Right atrium auricular region (tissue), 2 donors: ENCODE results near the gene SLC23A1. TPM values are rescaled to one million over a fixed set of nuclear protein-coding genes. Genes with fewer than 3 reads are reported as not detected.
"Not testable (repeated sequence)": the region's sequence is repeated elsewhere in the genome, so short reads cannot be mapped to it uniquely, and the experiment has no call there.

Experiments used
- DNase-seq: peaks from one replicate; pipeline ENCODE4 v3.0.0-alpha.2; 2019; ENCODE audit warnings: low spot score
- H3K27ac ChIP-seq, 2 donors: fragments of 200-600 bp; sonication (generic); 1 replicate in 1 of 2; 2 replicates in 1 of 2; pipeline ENCODE4 v1.5.1; 2016 to 2019
- H3K27me3 ChIP-seq, 2 donors: fragments of 200-600 bp; sonication (generic); one replicate each; pipeline versions ENCODE4 v1.5.1 to v1.6.0; 2017 to 2019
- H3K36me3 ChIP-seq: fragments of 200-600 bp; sonication (generic); one replicate; pipeline ENCODE4 v1.5.1; 2016
- H3K4me1 ChIP-seq, 2 donors: fragments of 200-600 bp; sonication (generic); one replicate each; pipeline versions ENCODE4 v1.5.1 to v1.6.0; 2017 to 2019
- H3K4me3 ChIP-seq, 2 donors: fragments of 200-600 bp; sonication (generic); 1 replicate in 1 of 2; 2 replicates in 1 of 2; pipeline ENCODE4 v1.5.1; 2017 to 2019; ENCODE audit warnings: mild to moderate bottlenecking in 1 of 2, moderate library complexity in 1 of 2
- H3K9me3 ChIP-seq, 2 donors: fragments of 200-600 bp; sonication (generic); one replicate each; pipeline ENCODE4 v1.5.1; 2019
- total RNA-seq, 2 donors: library from RNA; depleted of rRNA; stranded (reverse); fragments of >200 nt; gene quantifications; one replicate each; pipeline ENCODE4 v1.1.0, GENCODE V29; 2016
- TF ChIP-seq, protein P1 (sequence below), 2 donors: fragments of 200-600 bp; sonication (generic); IDR thresholded peaks; one replicate each; pipeline ENCODE4 v1.5.1; 2019; ENCODE audit warnings: antibody characterized with exemption in 2 of 2

SLC23A1 gene
- total RNA-seq, 2 donors from 2014 or later: not detected

GRCh38 chr5:139364466-139364865 is 18.6 kb downstream of the SLC23A1 start:
- Histone ChIP-seq H3K9me3 (no peaks in the 10 kb centered on the region), H3K27me3 (no peaks in the 10 kb centered on the region), H3K27ac (no peak overlapping the region), H3K4me3 (no peak overlapping the region), H3K4me1 (peaks cover 0 to 7% of the 10 kb centered on the region in 2 donors), H3K36me3 (peaks cover 55% of the 10 kb centered on the region)
- TF ChIP-seq, protein P1, sequence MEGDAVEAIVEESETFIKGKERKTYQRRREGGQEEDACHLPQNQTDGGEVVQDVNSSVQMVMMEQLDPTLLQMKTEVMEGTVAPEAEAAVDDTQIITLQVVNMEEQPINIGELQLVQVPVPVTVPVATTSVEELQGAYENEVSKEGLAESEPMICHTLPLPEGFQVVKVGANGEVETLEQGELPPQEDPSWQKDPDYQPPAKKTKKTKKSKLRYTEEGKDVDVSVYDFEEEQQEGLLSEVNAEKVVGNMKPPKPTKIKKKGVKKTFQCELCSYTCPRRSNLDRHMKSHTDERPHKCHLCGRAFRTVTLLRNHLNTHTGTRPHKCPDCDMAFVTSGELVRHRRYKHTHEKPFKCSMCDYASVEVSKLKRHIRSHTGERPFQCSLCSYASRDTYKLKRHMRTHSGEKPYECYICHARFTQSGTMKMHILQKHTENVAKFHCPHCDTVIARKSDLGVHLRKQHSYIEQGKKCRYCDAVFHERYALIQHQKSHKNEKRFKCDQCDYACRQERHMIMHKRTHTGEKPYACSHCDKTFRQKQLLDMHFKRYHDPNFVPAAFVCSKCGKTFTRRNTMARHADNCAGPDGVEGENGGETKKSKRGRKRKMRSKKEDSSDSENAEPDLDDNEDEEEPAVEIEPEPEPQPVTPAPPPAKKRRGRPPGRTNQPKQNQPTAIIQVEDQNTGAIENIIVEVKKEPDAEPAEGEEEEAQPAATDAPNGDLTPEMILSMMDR (IDR thresholded peaks at IDR 0.05): no peak
- DNase-seq: no peak

DNA sequence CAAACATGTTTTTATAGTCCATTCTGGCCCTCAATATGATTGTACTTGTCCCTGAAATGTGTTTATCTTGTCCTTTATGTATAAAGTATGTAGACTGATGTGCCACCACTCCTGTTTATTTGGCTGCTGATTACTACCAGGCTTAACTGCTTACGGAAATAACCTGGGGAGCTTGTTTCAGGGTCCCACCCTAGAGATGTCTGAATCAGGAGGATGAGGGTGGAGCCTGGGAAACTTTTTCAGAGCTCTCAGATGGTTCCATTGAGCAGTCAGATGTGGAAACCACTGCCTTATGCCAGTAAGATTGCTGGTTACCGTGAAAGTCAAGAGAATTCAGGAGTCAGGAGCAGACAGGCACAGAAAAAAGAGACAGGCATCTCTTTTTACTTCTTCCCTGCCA is 19.2 kb downstream of the SLC23A1 start:
- DNase-seq: no peak
- TF ChIP-seq, protein P1 (IDR thresholded peaks at IDR 0.05): no peak
- peaks cover 50% of the 10 kb centered on the region for H3K36me3 ChIP-seq

DNA sequence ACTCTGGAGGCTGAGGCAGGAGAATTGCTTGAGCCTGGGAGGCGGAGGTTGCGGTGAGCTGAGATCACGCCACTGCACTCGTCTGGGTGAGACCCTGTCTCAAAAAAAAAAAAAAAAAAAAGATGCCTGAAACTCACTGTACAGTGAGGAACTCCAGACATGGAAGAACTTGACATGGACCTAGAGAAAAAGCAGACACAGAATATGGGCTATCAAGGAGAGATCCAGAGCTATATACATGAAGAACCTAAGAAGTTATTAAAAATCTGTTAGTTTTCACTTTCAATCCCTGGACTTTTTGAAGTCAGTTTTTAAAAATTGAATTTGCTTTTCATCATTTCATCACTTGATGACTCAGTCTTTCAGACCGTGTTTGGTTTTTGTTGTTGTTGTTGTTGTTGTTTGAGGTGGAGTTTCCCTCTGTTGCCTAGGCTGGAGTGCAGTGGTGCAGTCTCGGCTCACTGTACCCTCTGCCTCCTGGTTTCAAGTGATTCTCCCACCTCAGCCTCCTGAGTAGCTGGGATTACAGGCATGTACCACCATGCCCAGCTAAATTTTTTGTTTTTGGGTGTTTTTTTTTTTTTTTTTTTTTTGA is 21.2 kb downstream of the SLC23A1 start:
- H3K4me3 ChIP-seq: no peak overlapping the region
- TF ChIP-seq, protein P1 (IDR thresholded peaks at IDR 0.05): no peak
- no peaks in the 10 kb centered on the region for H3K4me1 ChIP-seq
- peaks cover 34% of the 10 kb centered on the region for H3K36me3 ChIP-seq
- no peak overlapping the region for H3K27ac ChIP-seq
- H3K9me3 ChIP-seq: no peaks in the 10 kb centered on the region
- no peaks in the 10 kb centered on the region for H3K27me3 ChIP-seq
- DNase-seq: no peak

More for the DNA sequence above, 19.2 kb downstream of the SLC23A1 start:
- H3K9me3 ChIP-seq: no peaks in the 10 kb centered on the region
- H3K4me3 ChIP-seq: no peak overlapping the region
- H3K27ac ChIP-seq: no peak overlapping the region
- peaks cover 0 to 7% of the 10 kb centered on the region in 2 donors for H3K4me1 ChIP-seq
- H3K27me3 ChIP-seq: no peaks in the 10 kb centered on the region

DNA sequence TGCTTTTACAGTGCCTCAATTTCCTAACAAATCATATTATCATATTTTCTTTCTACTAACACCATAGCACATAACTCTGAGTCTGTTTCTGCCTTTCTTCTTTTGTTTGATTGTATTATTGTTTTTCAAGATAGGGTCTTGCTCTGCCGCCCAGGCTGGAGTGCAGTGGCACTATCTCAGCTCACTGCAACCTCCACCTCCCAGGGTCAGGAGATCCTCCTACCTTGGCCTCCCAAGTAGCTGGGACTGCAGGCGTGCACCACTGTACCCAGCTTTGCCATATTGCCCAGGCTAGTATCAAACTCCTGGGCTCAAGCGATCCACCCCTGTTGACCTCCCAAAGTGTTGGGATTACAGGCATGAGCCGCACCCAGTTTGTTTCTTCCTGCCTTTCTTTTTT is 22.7 kb downstream of the SLC23A1 start:
- DNase-seq: no peak
- Histone ChIP-seq H3K4me3 (no peak overlapping the region), H3K36me3 (peaks cover 19% of the 10 kb centered on the region), H3K27me3 (no peaks in the 10 kb centered on the region), H3K9me3 (no peaks in the 10 kb centered on the region), H3K4me1 (no peaks in the 10 kb centered on the region), H3K27ac (no peak overlapping the region)
- TF ChIP-seq, protein P1 (IDR thresholded peaks at IDR 0.05): no peak

DNA sequence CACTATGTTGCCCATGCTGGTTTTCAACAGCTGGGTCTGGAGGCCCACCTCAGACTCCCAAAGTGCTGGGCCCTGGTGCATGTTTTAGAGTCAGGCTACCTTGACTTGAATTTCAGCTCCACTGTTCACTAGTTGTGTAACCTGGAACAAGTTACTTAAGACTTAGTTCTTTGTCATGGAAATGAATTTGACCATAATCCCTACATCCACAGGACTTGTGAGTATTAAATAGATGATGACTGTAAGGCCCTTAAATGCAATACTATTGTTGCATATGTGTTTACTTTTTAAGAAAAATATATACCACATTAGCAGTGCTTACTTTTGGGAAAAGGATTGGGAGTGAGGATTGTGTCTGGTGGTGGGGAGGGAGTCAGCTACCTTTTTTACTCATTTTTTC is 25.0 kb downstream of the SLC23A1 start:
- H3K4me3 ChIP-seq: no peak overlapping the region
- H3K4me1 ChIP-seq: no peaks in the 10 kb centered on the region
- TF ChIP-seq, protein P1 (IDR thresholded peaks at IDR 0.05): no peak
- H3K9me3 ChIP-seq: no peaks in the 10 kb centered on the region
- DNase-seq: no peak
- no peaks in the 10 kb centered on the region for H3K36me3 ChIP-seq
- no peak overlapping the region for H3K27ac ChIP-seq
- no peaks in the 10 kb centered on the region for H3K27me3 ChIP-seq

DNA sequence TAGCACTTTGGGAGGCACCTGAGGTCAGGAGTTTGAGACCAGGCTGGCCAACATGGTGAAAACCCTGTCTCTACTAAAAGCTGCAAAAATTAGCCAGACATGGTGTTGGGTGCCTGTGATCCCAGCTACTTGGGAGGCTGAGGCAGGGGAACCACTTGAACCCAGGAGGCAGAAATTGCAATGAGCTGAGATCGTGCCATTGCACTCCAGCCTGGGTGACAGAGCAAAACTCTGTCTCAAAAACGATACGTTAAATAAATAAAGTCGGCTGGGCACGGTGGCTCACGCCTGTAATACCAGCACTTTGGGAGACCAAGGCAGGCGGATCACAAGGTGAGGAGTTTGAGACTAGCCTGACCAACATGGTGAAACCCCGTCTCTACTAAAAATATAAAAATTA is 27.2 kb downstream of the SLC23A1 start:
- not testable (repeated sequence) for H3K4me1 ChIP-seq, H3K27ac ChIP-seq, H3K36me3 ChIP-seq, H3K27me3 ChIP-seq, DNase-seq, H3K4me3 ChIP-seq, H3K9me3 ChIP-seq
